GM18858 (cell line): Measurements from ENCODE around the gene CTBP1.
A peak's percentile ranks its signal among the peaks of the same experiment; 100 is the strongest.

Experiments used
- ATAC-seq: cut with Tn5 transposase; IDR thresholded peaks from one replicate; pipeline ENCODE4 v1.9.1; 2021; ENCODE audit not compliant: unreplicated experiment

Gene CTBP1

GRCh38 chr4:1177274-1178141 lies 71.4 kb downstream of the CTBP1 start:
- no peak for ATAC-seq

GRCh38 chr4:1176398-1177273 lies 72.3 kb downstream of the CTBP1 start:
- ATAC-seq = no peak

- ATAC-seq = no peak
Measured at GRCh38 chr4:1175635-1176229, 73.2 kb downstream of the CTBP1 start.

GRCh38 chr4:1174941-1175634 lies 73.8 kb downstream of the CTBP1 start:
- ATAC-seq = no peak

GRCh38 chr4:1172971-1173757 lies 75.8 kb downstream of the CTBP1 start:
- ATAC-seq = no peak

- no peak for ATAC-seq
Measured at GRCh38 chr4:1172228-1172851, 76.6 kb downstream of the CTBP1 start, which contains the start of gene SPON2. TSS of gene SPON2 (minus strand) at chr4:1172583.

- ATAC-seq = no peak
Measured at GRCh38 chr4:1171311-1172227, 77.4 kb downstream of the CTBP1 start.

GRCh38 chr4:1170976-1171310 lies 78.0 kb downstream of the CTBP1 start:
- no peak for ATAC-seq

GRCh38 chr4:1170156-1170975 lies 78.6 kb downstream of the CTBP1 start:
- ATAC-seq = no peak

- ATAC-seq = no peak
Measured at GRCh38 chr4:1169691-1170096, 79.2 kb downstream of the CTBP1 start.

- ATAC-seq = no peak
Measured at GRCh38 chr4:1169171-1169671, 79.7 kb downstream of the CTBP1 start.

GRCh38 chr4:1168191-1169101 lies 80.5 kb downstream of the CTBP1 start:
- ATAC-seq = no peak

GRCh38 chr4:1167244-1167949 lies 81.5 kb downstream of the CTBP1 start:
- ATAC-seq = peak; percentile 69

- ATAC-seq = no peak
Measured at GRCh38 chr4:1166509-1167243, 82.3 kb downstream of the CTBP1 start.

GRCh38 chr4:1164956-1165545 lies 83.9 kb downstream of the CTBP1 start:
- no peak for ATAC-seq
